Activated T-helper 17 cell treated with anti-CD3 and anti-CD28 coated beads, Interleukin-2, amount 50 U/mL, for 72 hours (primary cell): Measurements from ENCODE around the gene TOP3B. TPM values are rescaled to one million over a fixed set of nuclear protein-coding genes. Genes with fewer than 3 reads are reported as not detected.

Experiments used
- ATAC-seq: fragments of 150-1000 bp; cut with Tn5 transposase; replicated peaks from 2 replicates; pipeline ENCODE4 v1.10.0; 2021; ENCODE audit warnings: mild to moderate bottlenecking, moderate library complexity
- H3K27ac Mint-ChIP-seq: one replicate; pipeline ENCODE4 v1.8.0; 2022; ENCODE audit warnings: mixed read lengths
- H3K27me3 Mint-ChIP-seq: one replicate; pipeline ENCODE4 v1.8.0; 2022; ENCODE audit warnings: mixed read lengths
- H3K36me3 Mint-ChIP-seq: one replicate; pipeline ENCODE4 v1.8.0; 2022; ENCODE audit warnings: low read depth, mild to moderate bottlenecking, mixed read lengths
- H3K4me1 Mint-ChIP-seq: one replicate; pipeline ENCODE4 v1.8.0; 2022; ENCODE audit warnings: mixed read lengths
- H3K4me3 Mint-ChIP-seq: one replicate; pipeline ENCODE4 v1.8.0; 2022; ENCODE audit warnings: mild to moderate bottlenecking, mixed read lengths
- H3K9me3 Mint-ChIP-seq: one replicate; pipeline ENCODE4 v1.8.0; 2022; ENCODE audit warnings: mixed read lengths
- total RNA-seq, 2 donors: library from RNA; stranded (reverse); gene quantifications; one replicate each; pipeline ENCODE4 v1.2.3, GENCODE V29; 2022

Gene TOP3B
- total RNA-seq, 2 donors from 2014 or later, result 34.6 to 42.3 TPM

DNA sequence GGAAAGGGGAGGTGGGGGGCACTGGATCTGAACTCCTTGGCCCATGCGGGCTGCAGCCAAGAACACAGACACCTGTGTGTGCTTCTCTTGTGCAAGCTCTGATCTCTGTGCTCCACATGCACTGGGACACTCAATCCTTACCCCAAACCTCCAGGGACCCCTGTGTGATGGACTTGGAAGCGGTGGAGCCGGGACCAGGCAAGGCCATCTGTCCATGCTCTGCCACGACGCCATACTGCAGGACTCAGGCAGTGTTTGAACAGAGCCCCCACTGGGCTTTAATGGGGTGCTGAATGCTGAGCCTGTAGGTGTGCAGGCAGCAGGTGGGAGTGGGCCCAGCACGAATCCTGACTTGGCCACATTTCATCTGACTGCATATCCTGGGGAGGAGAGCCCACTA lies 53.3 kb downstream of the TOP3B start:
- peaks cover 17% of the 10 kb centered on the region for H3K36me3 Mint-ChIP-seq
- ATAC-seq, result no peak
- no peak overlapping the region for H3K4me3 Mint-ChIP-seq
- no peaks in the 10 kb centered on the region for H3K4me1 Mint-ChIP-seq
- no peak overlapping the region for H3K27ac Mint-ChIP-seq
- no peaks in the 10 kb centered on the region for H3K9me3 Mint-ChIP-seq
- H3K27me3 Mint-ChIP-seq, result no peaks in the 10 kb centered on the region

DNA sequence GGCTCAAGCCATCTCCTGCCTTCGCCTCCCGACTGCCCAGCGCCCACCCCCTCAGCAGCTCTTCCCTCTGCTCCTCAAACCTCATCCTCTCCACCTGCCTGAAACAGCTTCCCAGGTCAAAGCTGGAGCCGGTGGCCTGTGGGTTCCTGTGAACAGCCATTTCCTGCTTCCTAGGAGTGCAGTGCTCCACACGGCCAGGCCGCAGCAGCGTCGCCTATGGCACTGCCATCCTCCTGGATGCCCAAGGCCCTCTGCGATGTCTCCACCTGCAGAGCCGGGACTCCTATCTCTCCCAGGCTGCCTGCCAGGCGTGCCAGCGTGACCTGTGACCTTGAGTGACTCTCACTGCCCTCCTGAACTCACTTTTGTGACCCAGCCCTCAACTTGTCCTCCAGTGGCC lies 54.5 kb downstream of the TOP3B start:
- Mint-ChIP-seq H3K4me1 (no peaks in the 10 kb centered on the region), H3K4me3 (no peak overlapping the region), H3K9me3 (no peaks in the 10 kb centered on the region), H3K27ac (no peak overlapping the region), H3K36me3 (peaks cover 17% of the 10 kb centered on the region), H3K27me3 (no peaks in the 10 kb centered on the region)
- no peak for ATAC-seq

DNA sequence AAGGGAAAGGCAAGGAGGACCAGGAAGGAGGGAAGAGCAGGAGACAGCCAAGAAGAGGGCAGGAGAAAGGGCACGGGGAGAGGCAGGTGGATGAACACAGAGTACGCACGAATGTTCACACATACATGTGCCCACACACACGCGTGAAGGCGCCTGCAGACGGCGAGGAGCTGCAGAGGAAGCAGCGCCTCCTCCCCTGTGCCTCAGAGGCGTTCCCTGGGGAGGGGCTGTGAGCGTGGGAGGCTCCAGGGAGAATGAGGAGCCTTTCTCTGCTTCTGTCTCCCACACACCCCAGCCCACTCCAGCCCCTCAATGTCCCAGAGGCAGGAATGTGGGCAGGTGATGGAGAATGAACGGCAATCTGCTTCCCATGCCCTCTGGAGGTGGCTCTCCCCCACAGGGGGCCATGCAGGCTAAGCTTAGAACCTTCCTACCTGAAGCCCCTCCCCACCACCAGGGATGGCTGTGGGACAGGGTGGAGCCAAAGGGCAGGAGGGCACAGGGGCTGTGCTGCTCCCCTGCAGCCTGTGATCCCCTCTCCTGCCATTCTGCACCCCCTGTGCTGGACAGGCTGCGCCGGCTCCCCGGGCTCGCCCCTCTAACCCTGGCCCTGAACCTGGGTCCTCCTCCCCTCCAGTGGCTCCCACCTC lies 55.3 kb downstream of the TOP3B start:
- H3K4me1 Mint-ChIP-seq, result no peaks in the 10 kb centered on the region
- no peaks in the 10 kb centered on the region for H3K27me3 Mint-ChIP-seq
- peaks cover 17% of the 10 kb centered on the region for H3K36me3 Mint-ChIP-seq
- ATAC-seq, result no peak
- H3K27ac Mint-ChIP-seq, result no peak overlapping the region
- H3K9me3 Mint-ChIP-seq, result no peaks in the 10 kb centered on the region
- no peak overlapping the region for H3K4me3 Mint-ChIP-seq

- ATAC-seq, result no peak
- Mint-ChIP-seq H3K36me3 (peaks cover 17% of the 10 kb centered on the region), H3K27me3 (no peaks in the 10 kb centered on the region), H3K9me3 (no peaks in the 10 kb centered on the region), H3K4me1 (no peaks in the 10 kb centered on the region), H3K27ac (no peak overlapping the region), H3K4me3 (no peak overlapping the region)
Measured at GRCh38 chr22:21926728-21927127, 55.9 kb downstream of the TOP3B start.

GRCh38 chr22:21923163-21923561 lies 59.4 kb downstream of the TOP3B start:
- H3K36me3 Mint-ChIP-seq, result no peaks in the 10 kb centered on the region
- H3K27ac Mint-ChIP-seq, result no peak overlapping the region
- no peak for ATAC-seq
- no peaks in the 10 kb centered on the region for H3K4me1 Mint-ChIP-seq
- H3K4me3 Mint-ChIP-seq, result no peak overlapping the region
- no peaks in the 10 kb centered on the region for H3K9me3 Mint-ChIP-seq
- H3K27me3 Mint-ChIP-seq, result no peaks in the 10 kb centered on the region

- Mint-ChIP-seq H3K36me3 (no peaks in the 10 kb centered on the region), H3K27ac (no peak overlapping the region), H3K4me3 (no peak overlapping the region), H3K4me1 (no peaks in the 10 kb centered on the region), H3K9me3 (no peaks in the 10 kb centered on the region), H3K27me3 (no peaks in the 10 kb centered on the region)
- no peak for ATAC-seq
Measured at GRCh38 chr22:21922370-21923162, 60.0 kb downstream of the TOP3B start.

GRCh38 chr22:21921729-21922128 lies 60.9 kb downstream of the TOP3B start:
- Mint-ChIP-seq H3K27ac (no peak overlapping the region), H3K9me3 (no peaks in the 10 kb centered on the region), H3K4me1 (no peaks in the 10 kb centered on the region), H3K27me3 (no peaks in the 10 kb centered on the region), H3K4me3 (no peak overlapping the region), H3K36me3 (no peaks in the 10 kb centered on the region)
- no peak for ATAC-seq

- Mint-ChIP-seq H3K36me3 (no peaks in the 10 kb centered on the region), H3K4me1 (no peaks in the 10 kb centered on the region), H3K4me3 (no peak overlapping the region), H3K9me3 (no peaks in the 10 kb centered on the region), H3K27me3 (no peaks in the 10 kb centered on the region), H3K27ac (no peak overlapping the region)
- no peak for ATAC-seq
Measured at GRCh38 chr22:21921184-21921721, 61.3 kb downstream of the TOP3B start.

DNA sequence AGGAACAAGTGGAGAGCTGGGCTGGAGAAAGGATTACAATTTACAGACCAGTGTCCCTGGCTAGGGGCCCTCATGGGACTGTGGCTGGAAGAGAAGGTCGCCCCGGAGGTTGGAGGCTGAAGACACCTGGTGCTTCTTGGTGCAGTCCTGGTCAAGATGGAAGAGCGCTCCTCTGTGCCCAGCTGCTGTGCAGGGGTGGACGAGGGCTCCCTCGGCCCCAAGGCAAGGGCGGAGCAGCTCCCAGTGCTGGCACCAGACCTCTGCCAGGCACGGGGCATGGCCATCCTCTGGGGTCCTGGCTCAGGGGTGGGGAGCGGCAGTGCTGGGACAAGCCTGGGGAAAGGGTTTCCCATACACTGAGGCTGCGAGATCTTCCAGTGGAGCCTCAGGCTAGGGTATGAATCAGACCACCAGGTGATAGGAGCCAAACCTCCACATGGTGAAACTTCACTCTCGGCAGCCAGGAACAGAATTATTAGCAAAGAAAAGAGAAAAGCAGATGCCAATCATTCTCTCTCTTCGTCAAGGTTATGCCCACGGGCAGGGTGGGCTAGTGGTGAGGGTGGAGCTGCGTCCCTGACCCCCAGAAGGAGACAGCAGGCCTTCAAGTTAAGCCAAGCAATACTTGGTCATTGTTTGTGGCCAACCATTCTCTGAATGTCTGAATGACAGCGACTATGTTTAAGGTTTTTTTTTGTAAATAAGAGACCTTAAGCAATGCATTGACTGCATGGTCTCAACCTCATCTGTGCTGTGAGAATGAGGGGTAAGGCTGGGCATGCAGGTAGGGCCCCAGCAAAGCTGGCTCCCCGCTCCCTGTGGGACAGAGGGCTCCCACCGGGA lies 62.0 kb downstream of the TOP3B start:
- H3K36me3 Mint-ChIP-seq, result no peaks in the 10 kb centered on the region
- no peak overlapping the region for H3K4me3 Mint-ChIP-seq
- ATAC-seq, result no peak
- no peak overlapping the region for H3K27ac Mint-ChIP-seq
- no peaks in the 10 kb centered on the region for H3K9me3 Mint-ChIP-seq
- no peaks in the 10 kb centered on the region for H3K4me1 Mint-ChIP-seq
- no peaks in the 10 kb centered on the region for H3K27me3 Mint-ChIP-seq

DNA sequence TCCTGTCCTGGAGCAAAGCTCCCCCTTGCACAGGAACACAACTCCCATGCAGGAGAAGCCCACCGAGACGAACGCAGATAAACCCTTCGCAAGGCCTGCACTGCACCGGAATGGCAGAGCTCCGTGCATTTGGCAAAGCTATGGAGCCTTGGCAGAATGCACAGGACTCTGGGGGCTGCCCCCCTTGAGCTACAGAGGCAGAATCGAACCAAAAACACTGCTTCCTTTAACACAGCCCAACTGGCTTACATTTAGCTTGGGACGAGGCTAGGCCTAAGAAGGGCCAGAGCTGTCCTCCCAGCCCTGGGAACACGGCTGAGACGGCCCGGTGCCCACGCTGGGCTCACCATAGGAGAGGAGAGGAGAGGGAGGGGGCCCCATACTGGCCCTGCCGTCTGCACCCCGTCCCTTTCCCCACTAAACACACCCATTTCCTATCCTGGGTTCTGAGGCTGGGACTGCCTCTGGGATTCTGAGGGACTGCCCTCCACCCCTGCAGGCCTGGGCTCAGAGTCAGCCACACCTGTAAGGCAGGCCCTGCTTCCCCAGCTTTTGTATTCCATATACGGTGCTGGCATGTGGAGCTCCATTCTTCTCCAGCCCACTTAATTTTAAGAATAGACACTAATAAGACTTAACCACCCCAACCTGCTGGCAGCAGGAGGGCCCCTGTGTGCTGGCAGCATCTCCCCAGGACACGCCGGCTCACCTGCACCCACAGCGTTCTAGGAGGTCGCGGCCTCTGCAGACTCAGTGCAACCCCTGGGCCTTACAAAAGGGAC lies 62.9 kb downstream of the TOP3B start:
- Mint-ChIP-seq H3K4me1 (no peaks in the 10 kb centered on the region), H3K4me3 (no peak overlapping the region), H3K36me3 (no peaks in the 10 kb centered on the region), H3K27me3 (no peaks in the 10 kb centered on the region), H3K27ac (no peak overlapping the region), H3K9me3 (no peaks in the 10 kb centered on the region)
- ATAC-seq, result no peak

- Mint-ChIP-seq H3K4me1 (no peaks in the 10 kb centered on the region), H3K27me3 (no peaks in the 10 kb centered on the region), H3K27ac (no peak overlapping the region), H3K36me3 (no peaks in the 10 kb centered on the region), H3K9me3 (no peaks in the 10 kb centered on the region), H3K4me3 (no peak overlapping the region)
- no peak for ATAC-seq
Measured at GRCh38 chr22:21918466-21919185, 64.0 kb downstream of the TOP3B start.

- H3K36me3 Mint-ChIP-seq, result no peaks in the 10 kb centered on the region
- no peak overlapping the region for H3K4me3 Mint-ChIP-seq
- no peaks in the 10 kb centered on the region for H3K9me3 Mint-ChIP-seq
- no peak overlapping the region for H3K27ac Mint-ChIP-seq
- H3K4me1 Mint-ChIP-seq, result no peaks in the 10 kb centered on the region
- H3K27me3 Mint-ChIP-seq, result no peaks in the 10 kb centered on the region
- ATAC-seq, result no peak
Measured at GRCh38 chr22:21917959-21918261, 64.7 kb downstream of the TOP3B start.

DNA sequence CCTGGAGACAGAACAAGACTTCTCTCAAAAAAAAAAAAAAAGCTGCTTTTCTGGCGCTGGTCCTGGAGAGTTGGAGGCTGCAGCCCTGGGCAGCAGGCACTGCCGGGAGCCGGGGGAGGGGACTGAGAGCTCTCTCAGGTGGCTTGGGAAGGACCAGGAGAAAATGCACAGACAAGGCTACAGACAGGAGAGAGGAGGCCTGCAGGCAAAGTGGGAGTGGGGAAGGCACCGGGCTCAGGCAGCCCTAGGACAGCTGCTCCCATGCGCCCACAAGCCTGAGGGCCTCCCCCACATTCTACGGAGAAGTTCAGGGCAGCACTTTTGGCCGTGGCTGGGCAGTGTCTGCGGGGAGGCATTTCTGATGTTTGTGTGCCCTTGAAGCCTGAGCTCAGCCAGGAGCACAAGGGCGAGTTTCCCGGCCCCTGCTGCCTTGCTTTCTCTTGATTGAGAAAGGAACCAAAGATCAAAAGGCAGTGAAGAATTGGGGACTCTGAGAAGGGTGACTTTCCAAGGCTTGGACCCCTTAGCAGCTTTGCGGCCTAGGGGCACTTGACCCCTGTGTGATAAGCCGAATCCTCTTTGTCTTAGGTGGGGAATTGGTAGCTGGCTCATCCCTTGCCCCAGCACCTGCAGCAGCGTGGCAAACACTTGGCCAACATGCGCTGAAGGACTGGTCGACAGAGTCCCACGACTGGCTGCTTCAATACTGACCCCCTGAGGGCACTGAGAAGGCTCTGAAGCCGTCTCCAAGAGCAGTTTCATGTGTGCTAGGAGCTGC lies 65.2 kb downstream of the TOP3B start:
- no peak for ATAC-seq
- Mint-ChIP-seq H3K4me1 (no peaks in the 10 kb centered on the region), H3K4me3 (no peak overlapping the region), H3K27me3 (no peaks in the 10 kb centered on the region), H3K27ac (no peak overlapping the region), H3K9me3 (no peaks in the 10 kb centered on the region), H3K36me3 (no peaks in the 10 kb centered on the region)
